MM.1S (cell line): ENCODE results near the gene SLC25A41.

Source experiments
- DNase-seq: peaks from one replicate; pipeline ENCODE4 v3.0.0-alpha.2; 2015
- H2AFZ ChIP-seq: fragments of 300-600 bp; sonication (generic); 2 replicates; pipeline ENCODE4 v1.6.0; 2016; ENCODE audit warnings: antibody characterized with exemption, low read length
- H3F3A ChIP-seq: fragments of 300-600 bp; sonication (generic); 2 replicates; pipeline ENCODE4 v1.6.1; 2016; ENCODE audit warnings: mild to moderate bottlenecking, antibody characterized with exemption, low read length, moderate library complexity, mixed read lengths; ENCODE audit not compliant: insufficient read depth
- H3K27ac ChIP-seq: fragments of 300-600 bp; sonication (generic); 2 replicates; pipeline ENCODE4 v1.5.1; 2016; ENCODE audit warnings: mild to moderate bottlenecking, low read length
- H3K27me3 ChIP-seq: fragments of 300-600 bp; sonication (generic); replicated peaks from 2 replicates; pipeline ENCODE4 v1.6.0; 2016; ENCODE audit warnings: low read length; ENCODE audit not compliant: insufficient read depth
- H3K36me3 ChIP-seq: fragments of 300-600 bp; sonication (generic); replicated peaks from 2 replicates; pipeline ENCODE4 v1.6.1; 2016; ENCODE audit warnings: mild to moderate bottlenecking, low read length, mixed read lengths; ENCODE audit not compliant: insufficient read depth
- H3K4me1 ChIP-seq: fragments of 300-600 bp; sonication (generic); 2 replicates; pipeline ENCODE4 v1.6.1; 2016; ENCODE audit warnings: low read length, mixed read lengths
- H3K4me2 ChIP-seq: fragments of 300-600 bp; sonication (generic); 2 replicates; pipeline ENCODE4 v1.6.0; 2016; ENCODE audit warnings: low read depth, low read length
- H3K4me3 ChIP-seq: fragments of 300-600 bp; sonication (generic); 2 replicates; pipeline ENCODE4 v1.5.1; 2016; ENCODE audit warnings: low read length, mixed read lengths
- H3K79me2 ChIP-seq: fragments of 300-600 bp; sonication (generic); 2 replicates; pipeline ENCODE4 v1.6.1; 2016; ENCODE audit warnings: mixed run types, low read length, mixed read lengths
- H3K9ac ChIP-seq: fragments of 300-600 bp; sonication (generic); 2 replicates; pipeline ENCODE4 v1.6.1; 2016; ENCODE audit warnings: low read length, mixed read lengths
- H3K9me2 ChIP-seq: fragments of 300-600 bp; sonication (generic); replicated peaks from 2 replicates; pipeline ENCODE4 v1.6.1; 2016; ENCODE audit warnings: mild to moderate bottlenecking, low read length, mixed read lengths; ENCODE audit not compliant: insufficient read depth
- H3K9me3 ChIP-seq: fragments of 300-600 bp; sonication (generic); replicated peaks from 2 replicates; pipeline ENCODE4 v1.6.1; 2016; ENCODE audit warnings: mild to moderate bottlenecking, low read length, mixed read lengths; ENCODE audit not compliant: insufficient read depth
- H4K20me1 ChIP-seq: fragments of 300-600 bp; sonication (generic); 2 replicates; pipeline ENCODE4 v1.6.1; 2016; ENCODE audit warnings: mild to moderate bottlenecking, low read length, moderate library complexity, mixed read lengths; ENCODE audit not compliant: insufficient read depth
- CTCF ChIP-seq: fragments of 300-600 bp; sonication (generic); IDR thresholded peaks from 2 replicates; pipeline ENCODE4 v1.5.1; 2016; ENCODE audit warnings: antibody characterized with exemption, low read length, mixed read lengths
- EZH2 ChIP-seq: fragments of 300-600 bp; sonication (generic); optimal IDR thresholded peaks from 2 replicates; pipeline ENCODE3; 2017; ENCODE audit warnings: low read depth, mild to moderate bottlenecking, antibody characterized with exemption, low read length, mixed read lengths
- EZH2phosphoT487 ChIP-seq: fragments of 300-600 bp; sonication (generic); IDR thresholded peaks from 2 replicates; pipeline ENCODE4 v1.6.1; 2018; ENCODE audit warnings: antibody characterized with exemption, low read length

SLC25A41 gene

GRCh38 chr19:6475321-6476108 lies 42.0 kb upstream of the SLC25A41 start:
- TF ChIP-seq EZH2 (no peak), CTCF (no peak), EZH2phosphoT487 (no peak)
- H3K9ac ChIP-seq = no peak overlapping the region
- no peaks in the 10 kb centered on the region for H3K27me3 ChIP-seq
- H3K79me2 ChIP-seq = no peaks in the 10 kb centered on the region
- H4K20me1 ChIP-seq = no peaks in the 10 kb centered on the region
- H3K4me2 ChIP-seq = no peak overlapping the region
- no peak overlapping the region for H2AFZ ChIP-seq
- no peaks in the 10 kb centered on the region for H3K9me3 ChIP-seq
- no peaks in the 10 kb centered on the region for H3K9me2 ChIP-seq
- no peak overlapping the region for H3K27ac ChIP-seq
- DNase-seq = no peak
- no peaks in the 10 kb centered on the region for H3F3A ChIP-seq
- no peaks in the 10 kb centered on the region for H3K4me1 ChIP-seq
- H3K4me3 ChIP-seq = no peak overlapping the region
- H3K36me3 ChIP-seq = no peaks in the 10 kb centered on the region

GRCh38 chr19:6473647-6474046 lies 40.1 kb upstream of the SLC25A41 start:
- Histone ChIP-seq H3K36me3 (no peaks in the 10 kb centered on the region), H3K4me2 (no peak overlapping the region), H3K9ac (no peak overlapping the region), H3K4me1 (no peaks in the 10 kb centered on the region), H3K27me3 (no peaks in the 10 kb centered on the region), H3K27ac (no peak overlapping the region), H3K4me3 (no peak overlapping the region), H3K9me2 (no peaks in the 10 kb centered on the region), H2AFZ (no peak overlapping the region), H3K79me2 (no peaks in the 10 kb centered on the region), H3K9me3 (no peaks in the 10 kb centered on the region), H3F3A (no peaks in the 10 kb centered on the region), H4K20me1 (no peaks in the 10 kb centered on the region)
- no peak for TF ChIP-seq CTCF
- TF ChIP-seq EZH2phosphoT487 = no peak
- DNase-seq = no peak

DNA sequence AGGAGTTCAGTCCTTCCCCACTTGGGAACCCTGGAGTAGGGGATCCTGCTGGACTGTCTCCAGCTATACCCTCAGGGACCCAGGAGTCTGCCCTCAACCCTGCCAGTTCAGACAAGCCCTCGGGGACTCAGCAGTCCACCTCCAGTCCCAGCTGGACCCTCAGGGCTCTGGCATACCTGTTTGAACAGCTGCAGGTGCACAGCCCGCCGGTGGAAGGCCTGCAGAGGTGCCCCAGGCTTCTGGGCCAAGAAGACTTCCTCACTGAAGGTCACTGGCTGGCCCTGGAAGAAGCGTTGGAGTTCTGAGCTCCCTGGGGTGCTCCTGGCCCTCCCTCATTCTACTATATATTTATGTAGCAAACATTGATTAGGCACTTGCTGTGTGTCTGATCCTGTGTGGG lies 39.1 kb upstream of the SLC25A41 start:
- H3K9me2 ChIP-seq = no peaks in the 10 kb centered on the region
- no peaks in the 10 kb centered on the region for H3K27me3 ChIP-seq
- no peaks in the 10 kb centered on the region for H3K9me3 ChIP-seq
- no peaks in the 10 kb centered on the region for H3K36me3 ChIP-seq
- no peak overlapping the region for H3K4me3 ChIP-seq
- H3K4me2 ChIP-seq = no peak overlapping the region
- H3K27ac ChIP-seq = no peak overlapping the region
- no peaks in the 10 kb centered on the region for H4K20me1 ChIP-seq
- H2AFZ ChIP-seq = no peak overlapping the region
- no peak for DNase-seq
- no peaks in the 10 kb centered on the region for H3F3A ChIP-seq
- TF ChIP-seq EZH2 (no peak), CTCF (no peak), EZH2phosphoT487 (no peak)
- H3K79me2 ChIP-seq = no peaks in the 10 kb centered on the region
- no peaks in the 10 kb centered on the region for H3K4me1 ChIP-seq
- H3K9ac ChIP-seq = no peak overlapping the region
